ENCODE measurements around the gene SCARF2.
"Not testable (repeated sequence)": the region's sequence is repeated elsewhere in the genome, so short reads cannot be mapped to it uniquely, and the experiment has no call there.

SCARF2 gene

GRCh38 chr22:20392983-20393704, 44.5 kb downstream of the SCARF2 start:
- DNase-seq (ENCODE audit: low spot score), result no peak

- DNase-seq (ENCODE audit: low spot score), result not testable (repeated sequence)
Measured at GRCh38 chr22:20392365-20392881, 45.2 kb downstream of the SCARF2 start.

- DNase-seq (ENCODE audit: low spot score), result no peak
Measured at GRCh38 chr22:20391222-20391621, 46.4 kb downstream of the SCARF2 start.

GRCh38 chr22:20390394-20390907, 47.2 kb downstream of the SCARF2 start:
- no peak for DNase-seq (ENCODE audit: low spot score)

- DNase-seq (ENCODE audit: low spot score), result no peak
Measured at GRCh38 chr22:20389288-20389687, 48.3 kb downstream of the SCARF2 start.

GRCh38 chr22:20388200-20388599, 49.4 kb downstream of the SCARF2 start:
- no peak for DNase-seq (ENCODE audit: low spot score)

GRCh38 chr22:20386972-20387371, 50.7 kb downstream of the SCARF2 start:
- no peak for DNase-seq (ENCODE audit: low spot score)

- DNase-seq (ENCODE audit: low spot score), result no peak
Measured at GRCh38 chr22:20386336-20386735, 51.3 kb downstream of the SCARF2 start.

GRCh38 chr22:20384865-20385264, 52.8 kb downstream of the SCARF2 start:
- DNase-seq (ENCODE audit: low spot score), result no peak

GRCh38 chr22:20384171-20384570, 53.5 kb downstream of the SCARF2 start:
- no peak for DNase-seq (ENCODE audit: low spot score)

GRCh38 chr22:20383538-20383937, 54.1 kb downstream of the SCARF2 start:
- no peak for DNase-seq (ENCODE audit: low spot score)

GRCh38 chr22:20380486-20380885, 57.1 kb downstream of the SCARF2 start:
- DNase-seq (ENCODE audit: low spot score), result no peak

GRCh38 chr22:20378684-20379083, 58.9 kb downstream of the SCARF2 start:
- not testable (repeated sequence) for DNase-seq (ENCODE audit: low spot score)

GRCh38 chr22:20378110-20378509, 59.5 kb downstream of the SCARF2 start:
- DNase-seq (ENCODE audit: low spot score), result no peak

- not testable (repeated sequence) for DNase-seq (ENCODE audit: low spot score)
Measured at GRCh38 chr22:20376983-20377382, 60.6 kb downstream of the SCARF2 start.

- not testable (repeated sequence) for DNase-seq (ENCODE audit: low spot score)
Measured at GRCh38 chr22:20376281-20376680, 61.3 kb downstream of the SCARF2 start.
